Kidney glomerular epithelial cell (primary cell): ENCODE data around the gene PTPRG.

ENCODE experiments used
- DNase-seq: peaks from one replicate; lab custom pipeline; 2025; lab: John Stamatoyannopoulos, UW

PTPRG gene

DNA sequence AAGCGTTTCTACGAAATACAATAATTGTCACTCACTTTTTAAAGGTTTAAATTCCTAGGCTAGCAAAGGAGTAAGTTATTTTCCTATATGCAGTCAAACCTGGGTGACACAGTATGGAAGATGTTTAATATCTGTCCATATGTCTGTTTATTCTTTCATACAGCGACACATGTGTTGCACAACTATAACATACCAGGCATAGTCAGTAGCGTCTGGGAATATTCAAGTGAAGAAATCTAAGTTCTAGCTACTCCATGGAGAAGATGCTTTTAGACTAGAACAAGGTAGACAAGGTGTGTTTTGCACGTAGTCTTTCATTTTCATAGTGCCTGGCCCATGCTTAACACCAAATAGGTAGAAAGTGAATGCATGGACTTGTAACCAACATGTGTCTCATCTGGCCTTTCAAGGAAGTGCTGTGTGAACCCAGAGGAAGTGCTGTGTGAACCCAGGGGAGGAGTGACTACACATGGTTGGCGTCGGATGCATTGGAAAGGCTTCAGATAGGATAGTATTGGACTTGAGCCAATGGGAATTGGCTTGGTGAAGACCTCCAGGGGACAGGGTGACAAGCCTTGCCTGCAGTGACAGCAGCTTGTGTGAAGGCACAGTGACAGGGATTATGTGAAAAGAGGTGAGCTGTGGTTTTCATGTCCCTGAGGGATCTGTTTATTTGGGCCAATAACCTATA, 267.0 kb downstream of the PTPRG start:
- DNase-seq, result no peak

- no peak for DNase-seq
Observed at GRCh38 chr3:61828880-61829721, 267.7 kb downstream of the PTPRG start.

DNA sequence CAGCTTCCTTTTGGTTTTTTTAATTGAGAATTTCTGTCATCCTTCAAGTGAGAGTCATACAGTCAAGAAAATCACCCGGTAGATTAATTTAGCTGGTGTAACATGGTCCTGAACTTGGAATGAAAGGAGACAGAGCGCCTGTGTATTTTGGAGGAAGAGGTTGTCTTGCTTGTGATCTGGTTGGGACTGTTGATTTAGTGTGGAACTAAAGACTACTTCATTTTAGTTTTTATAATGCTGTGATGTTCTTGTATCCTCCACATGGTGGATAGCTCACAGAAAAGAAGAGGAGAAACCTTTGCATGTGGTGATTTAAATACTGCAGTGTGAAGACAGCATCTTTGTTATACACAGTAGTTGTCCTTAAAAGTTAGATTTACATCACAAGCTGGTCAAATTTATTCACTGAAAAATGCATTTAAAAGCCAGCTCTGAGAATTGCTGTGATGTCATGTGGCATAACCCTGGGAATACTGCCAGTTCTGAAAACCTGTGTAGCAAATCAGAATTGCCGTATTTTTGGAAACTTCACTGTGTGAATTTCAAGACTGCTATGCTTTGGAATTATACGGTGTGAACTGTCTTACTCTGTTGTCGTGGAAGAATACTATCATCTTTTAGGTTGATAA, 268.5 kb downstream of the PTPRG start:
- DNase-seq, result no peak

DNA sequence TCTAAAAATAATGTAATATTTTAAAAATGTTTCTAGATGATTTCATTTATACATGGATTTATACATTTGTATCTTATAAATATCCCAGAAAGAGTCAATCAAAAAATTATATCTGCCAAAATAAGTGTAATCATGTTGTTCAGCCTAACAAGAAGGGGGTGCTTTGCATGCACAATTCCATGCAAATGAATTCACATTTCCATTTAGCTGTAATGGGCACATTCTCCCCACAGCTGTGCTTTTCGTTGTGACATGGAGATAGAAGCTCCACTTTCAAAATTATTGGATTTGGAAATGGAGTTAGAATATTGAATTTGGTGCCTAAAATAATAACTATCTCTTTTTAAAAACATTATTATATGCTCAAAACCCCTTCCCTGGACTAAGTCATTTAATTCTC, 270.6 kb downstream of the PTPRG start:
- no peak for DNase-seq

GRCh38 chr3:61832375-61833229, 271.2 kb downstream of the PTPRG start:
- DNase-seq, result no peak

GRCh38 chr3:61839256-61839655, 277.9 kb downstream of the PTPRG start:
- DNase-seq, result no peak

GRCh38 chr3:61841111-61841845, 279.9 kb downstream of the PTPRG start:
- DNase-seq, result peak; percentile 23

DNA sequence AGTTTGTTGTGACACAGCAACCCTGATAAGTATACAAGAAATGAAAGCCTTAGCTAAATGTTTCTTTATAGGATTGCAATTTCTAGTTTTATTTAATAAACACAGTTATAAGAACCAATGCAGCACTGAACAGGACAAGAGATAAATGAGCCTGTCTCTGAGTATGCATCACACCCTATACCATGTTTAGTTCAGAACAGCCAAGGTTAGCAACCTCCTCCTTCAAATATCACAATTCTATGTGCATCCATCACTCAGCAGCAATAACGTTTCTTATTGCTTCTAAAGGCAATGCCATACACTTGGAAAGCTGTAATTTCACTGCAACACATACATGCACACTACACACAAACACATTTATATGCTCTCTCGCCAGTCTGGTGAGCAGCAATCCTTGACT, 280.6 kb downstream of the PTPRG start:
- DNase-seq, result no peak

- DNase-seq, result no peak
Observed at GRCh38 chr3:61844346-61844745, 283.0 kb downstream of the PTPRG start.

DNA sequence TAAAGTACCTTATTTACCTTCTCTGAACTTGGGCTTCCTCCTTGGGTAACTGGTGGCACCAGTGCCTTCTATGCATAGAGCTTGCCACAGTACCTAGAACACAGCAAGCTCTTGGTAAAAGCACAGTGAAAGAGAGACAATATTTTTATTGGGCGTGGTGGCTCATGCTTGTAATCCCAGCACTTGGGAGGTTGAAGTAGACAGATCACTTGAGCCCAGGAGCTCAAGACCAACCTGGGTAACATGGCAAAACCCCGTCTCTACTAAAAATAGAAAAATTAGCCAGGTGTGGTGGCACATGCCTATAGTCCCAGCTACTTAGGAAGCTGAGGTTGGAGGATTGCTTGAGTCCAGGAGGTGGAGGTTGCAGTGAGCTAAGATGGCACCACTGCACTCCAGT, 285.1 kb downstream of the PTPRG start:
- DNase-seq, result no peak

DNA sequence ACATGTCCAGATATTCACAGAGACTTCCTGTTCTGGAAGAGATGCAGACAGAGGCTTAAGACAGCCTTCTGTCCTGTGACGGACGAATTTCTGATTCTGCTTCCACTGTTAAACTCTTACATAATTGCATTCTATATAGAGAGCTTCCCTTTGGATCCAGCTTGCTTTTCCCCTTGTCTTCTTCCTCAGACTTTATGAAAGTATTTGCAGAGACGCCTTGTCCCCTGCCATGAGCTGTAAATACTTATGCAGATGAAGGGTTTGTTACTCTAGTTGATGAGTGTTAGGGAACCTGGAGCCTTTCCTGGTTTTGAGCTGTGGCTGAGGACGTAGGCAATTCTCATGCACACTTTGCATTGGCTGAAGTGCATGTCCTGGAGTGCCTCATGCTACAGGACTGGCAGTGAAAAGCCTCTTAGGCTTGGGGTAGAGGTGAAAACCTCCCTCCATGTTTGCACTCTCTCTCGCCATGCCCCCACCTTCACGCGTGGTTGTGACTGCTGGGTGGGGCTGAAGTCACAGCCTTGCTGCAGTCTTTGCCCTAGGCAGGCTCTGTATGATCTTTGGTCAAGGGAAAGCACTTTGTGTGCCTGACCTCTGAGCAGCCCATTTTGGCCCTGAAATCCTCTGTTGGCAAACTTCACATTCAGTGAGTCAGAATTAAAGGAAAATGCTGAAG, 286.6 kb downstream of the PTPRG start:
- no peak for DNase-seq

- DNase-seq, result no peak
Observed at GRCh38 chr3:61848885-61849284, 287.5 kb downstream of the PTPRG start.

DNA sequence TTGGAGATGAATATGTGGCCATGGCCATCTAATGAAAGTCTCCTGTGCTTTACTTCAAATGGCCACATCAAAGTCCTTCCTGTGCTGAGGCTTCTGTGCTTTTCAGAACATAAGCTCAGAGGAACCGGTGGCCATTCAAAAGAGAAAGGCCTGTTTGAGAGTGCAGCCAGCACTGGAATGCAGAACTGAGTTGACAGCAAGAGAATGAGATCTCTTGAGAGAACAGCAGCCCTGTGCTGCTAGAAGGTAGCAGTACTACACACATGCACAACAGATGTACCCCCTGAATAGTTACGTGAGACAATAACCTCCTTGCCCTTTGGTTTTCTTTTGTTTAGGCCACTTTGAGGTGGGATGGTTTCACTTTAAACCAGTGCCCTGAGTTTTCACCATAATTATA, 292.5 kb downstream of the PTPRG start:
- no peak for DNase-seq

DNA sequence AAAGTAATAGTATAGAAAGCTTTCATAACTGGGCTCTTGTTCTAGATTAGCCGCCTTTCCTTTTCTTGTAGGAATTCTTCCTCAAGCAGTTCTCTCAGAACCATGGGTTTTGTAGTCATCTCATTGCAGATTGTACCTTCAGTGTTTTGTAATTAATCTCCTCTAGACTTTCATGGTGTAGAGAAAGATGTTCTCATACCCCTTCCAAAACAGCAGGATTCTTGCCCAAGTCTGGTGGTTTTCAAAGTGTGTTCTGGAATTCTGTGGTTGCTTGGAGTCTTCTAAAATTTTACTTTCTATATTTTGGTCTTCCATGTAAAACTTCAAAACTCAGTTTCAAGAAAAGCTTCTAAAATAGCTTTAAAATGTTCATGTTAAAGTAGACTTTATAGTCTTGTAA, 293.8 kb downstream of the PTPRG start:
- no peak for DNase-seq

DNA sequence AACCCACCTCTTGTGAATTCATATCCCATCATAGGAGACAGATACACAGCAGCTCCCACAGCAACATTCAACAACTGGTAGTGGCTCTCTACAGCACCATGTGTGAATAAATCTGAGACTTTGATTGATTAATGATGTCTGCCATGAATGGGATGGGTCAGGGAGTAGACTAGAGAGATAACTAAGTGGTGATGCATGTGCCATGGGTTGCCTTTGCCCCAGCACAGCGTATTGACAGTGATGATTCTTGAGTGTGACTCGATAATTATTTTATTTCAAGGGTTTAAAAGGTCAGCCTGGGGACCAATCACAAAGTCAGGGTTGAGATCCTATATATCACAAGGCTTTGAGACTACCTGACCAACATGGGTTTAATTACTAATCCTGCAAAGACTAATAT, 295.9 kb downstream of the PTPRG start:
- no peak for DNase-seq

DNA sequence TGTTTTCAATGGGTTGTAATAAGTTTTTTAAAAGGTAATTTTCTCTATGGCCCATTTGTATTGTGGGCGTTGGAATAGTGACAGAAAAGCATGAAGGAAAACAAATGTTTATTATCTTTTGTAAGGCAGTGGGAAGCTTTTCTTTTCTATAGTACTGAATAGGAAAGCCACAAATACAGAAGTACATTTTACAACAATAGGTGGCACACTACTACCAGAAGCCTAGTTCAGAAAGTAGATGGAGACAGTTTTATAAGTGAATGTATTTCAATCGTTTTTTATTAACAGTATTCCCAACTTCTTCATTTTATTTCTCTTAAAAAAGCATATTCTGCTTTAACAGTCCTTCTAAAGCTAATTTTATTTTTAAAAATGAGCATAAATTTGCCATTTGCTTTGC, 296.7 kb downstream of the PTPRG start:
- peak; percentile 44 for DNase-seq

- DNase-seq, result no peak
Observed at GRCh38 chr3:61861410-61861809, 300.0 kb downstream of the PTPRG start.

GRCh38 chr3:61862614-61863289, 301.4 kb downstream of the PTPRG start:
- DNase-seq, result no peak

GRCh38 chr3:61863579-61863978, 302.2 kb downstream of the PTPRG start:
- no peak for DNase-seq

GRCh38 chr3:61864886-61865285, 303.5 kb downstream of the PTPRG start:
- peak; percentile 51 for DNase-seq
